ENCODE measurements around the gene TYMP.

GRCh38 chr22:50523806-50524675, 5.8 kb downstream of the TYMP start:
- TF ChIP-seq CTCF (optimal IDR thresholded peaks at IDR 0.05 in 1 of 3, IDR thresholded peaks at IDR 0.05 in 1 of 3, conservative IDR thresholded peaks at IDR 0.05 in 1 of 3; ENCODE audit: extremely low read depth in 1 of 3, insufficient read depth in 2 of 3, low read length in 3 of 3) (no peak), EZH2 (IDR thresholded peaks at IDR 0.05; ENCODE audit: low read length) (no peak)

Data from keratinocyte (primary cell).